ENCODE results near the gene FXYD4. TPM values are rescaled to one million over a fixed set of nuclear protein-coding genes. Genes with fewer than 3 reads are reported as not detected.

FXYD4 gene
- polyA plus RNA-seq, 1 of the 3 experiments (the other 2 are of a cell fraction): not detected

GRCh38 chr10:43375401-43376020 is 4.1 kb downstream of the FXYD4 start (continued):
- no peak for TF ChIP-seq SMC3 (IDR thresholded peaks at IDR 0.05; ENCODE audit: low read depth, low read length)

DNA sequence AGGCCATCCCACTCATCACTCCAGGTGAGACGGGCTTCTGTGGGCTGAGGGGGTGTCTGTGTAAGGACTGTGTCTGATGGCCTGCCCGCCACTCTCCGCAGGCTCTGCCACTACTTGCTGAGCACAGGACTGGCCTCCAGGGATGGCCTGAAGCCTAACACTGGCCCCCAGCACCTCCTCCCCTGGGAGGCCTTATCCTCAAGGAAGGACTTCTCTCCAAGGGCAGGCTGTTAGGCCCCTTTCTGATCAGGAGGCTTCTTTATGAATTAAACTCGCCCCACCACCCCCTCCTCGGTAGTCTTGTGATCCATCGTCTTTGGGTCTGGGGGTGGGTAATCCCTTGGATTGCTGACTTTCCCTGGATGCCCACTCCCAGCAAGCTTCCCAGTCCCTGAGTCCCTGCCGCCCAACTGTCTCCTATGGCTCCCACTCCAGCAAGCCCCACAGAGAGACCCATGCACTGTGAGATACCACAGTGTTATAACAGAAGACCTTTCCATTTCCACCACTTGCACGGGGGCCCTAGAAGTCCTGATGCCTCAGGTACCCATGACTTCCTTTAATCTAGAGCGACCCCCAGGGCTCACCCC is 4.7 kb downstream of the FXYD4 start:
- Histone ChIP-seq H3K4me1 (ENCODE audit: control insufficient read depth in 1 of 2, insufficient read depth in 2 of 2, low read depth in 1 of 2, low read length in 1 of 2) (no peaks in the 10 kb centered on the region), H3K4me3 (ENCODE audit: low read depth in 2 of 2, low read length in 1 of 2) (no peak overlapping the region), H4K20me1 (ENCODE audit: insufficient read depth) (no peaks in the 10 kb centered on the region), H3K9ac (no peak overlapping the region), H3K9me2 (no peaks in the 10 kb centered on the region), H3K36me3 (replicated peaks in 1 of 2; ENCODE audit: control insufficient read depth in 1 of 2, insufficient read depth in 2 of 2, low read length in 1 of 2) (no peaks in the 10 kb centered on the region), H3K9me3 (no peaks in the 10 kb centered on the region), H3K79me2 (ENCODE audit: insufficient read depth) (no peaks in the 10 kb centered on the region), H2AFZ (ENCODE audit: low read depth) (no peak overlapping the region), H3K27me3 (ENCODE audit: insufficient read depth) (no peaks in the 10 kb centered on the region), H3K27ac (ENCODE audit: low read depth in 2 of 2, low read length in 1 of 2) (no peak overlapping the region), H3F3A (replicated peaks; ENCODE audit: insufficient read depth) (peaks cover 6% of the 10 kb centered on the region), H3K4me2 (no peak overlapping the region)
- no peak for DNase-seq
- CTCF ChIA-PET: interaction anchor here (0.8 kb wide), 1 partner anchor 14 kb away, joined by 3 read pairs; no protein-coding TSS in a partner anchor
- TF ChIP-seq MXI1 (IDR thresholded peaks at IDR 0.05; ENCODE audit: low read depth, low read length) (no peak), PBX3 (IDR thresholded peaks at IDR 0.05) (no peak), MEF2A (IDR thresholded peaks at IDR 0.05; ENCODE audit: borderline replicate concordance, low read depth) (no peak), YY1 (IDR thresholded peaks at IDR 0.05; ENCODE audit: low read depth) (no peak), SMC3 (IDR thresholded peaks at IDR 0.05; ENCODE audit: low read depth, low read length) (no peak), JUND (IDR thresholded peaks at IDR 0.05) (no peak), EZH2phosphoT487 (IDR thresholded peaks at IDR 0.05; ENCODE audit: borderline replicate concordance, low read depth) (no peak), GATA2 (CRISPR knock-in tag; IDR thresholded peaks at IDR 0.05) (no peak), RFX5 (IDR thresholded peaks at IDR 0.05; ENCODE audit: low read length) (no peak), USF2 (IDR thresholded peaks at IDR 0.05; ENCODE audit: borderline replicate concordance, low read depth, low read length) (no peak), FOSL2 (IDR thresholded peaks at IDR 0.05; ENCODE audit: borderline replicate concordance, low read depth) (no peak), RAD21 (IDR thresholded peaks at IDR 0.05; ENCODE audit: low read length) (no peak)
- TF ChIP-seq, protein P1, sequence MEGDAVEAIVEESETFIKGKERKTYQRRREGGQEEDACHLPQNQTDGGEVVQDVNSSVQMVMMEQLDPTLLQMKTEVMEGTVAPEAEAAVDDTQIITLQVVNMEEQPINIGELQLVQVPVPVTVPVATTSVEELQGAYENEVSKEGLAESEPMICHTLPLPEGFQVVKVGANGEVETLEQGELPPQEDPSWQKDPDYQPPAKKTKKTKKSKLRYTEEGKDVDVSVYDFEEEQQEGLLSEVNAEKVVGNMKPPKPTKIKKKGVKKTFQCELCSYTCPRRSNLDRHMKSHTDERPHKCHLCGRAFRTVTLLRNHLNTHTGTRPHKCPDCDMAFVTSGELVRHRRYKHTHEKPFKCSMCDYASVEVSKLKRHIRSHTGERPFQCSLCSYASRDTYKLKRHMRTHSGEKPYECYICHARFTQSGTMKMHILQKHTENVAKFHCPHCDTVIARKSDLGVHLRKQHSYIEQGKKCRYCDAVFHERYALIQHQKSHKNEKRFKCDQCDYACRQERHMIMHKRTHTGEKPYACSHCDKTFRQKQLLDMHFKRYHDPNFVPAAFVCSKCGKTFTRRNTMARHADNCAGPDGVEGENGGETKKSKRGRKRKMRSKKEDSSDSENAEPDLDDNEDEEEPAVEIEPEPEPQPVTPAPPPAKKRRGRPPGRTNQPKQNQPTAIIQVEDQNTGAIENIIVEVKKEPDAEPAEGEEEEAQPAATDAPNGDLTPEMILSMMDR (IDR thresholded peaks at IDR 0.05): no peak
- TF ChIP-seq, protein P2, sequence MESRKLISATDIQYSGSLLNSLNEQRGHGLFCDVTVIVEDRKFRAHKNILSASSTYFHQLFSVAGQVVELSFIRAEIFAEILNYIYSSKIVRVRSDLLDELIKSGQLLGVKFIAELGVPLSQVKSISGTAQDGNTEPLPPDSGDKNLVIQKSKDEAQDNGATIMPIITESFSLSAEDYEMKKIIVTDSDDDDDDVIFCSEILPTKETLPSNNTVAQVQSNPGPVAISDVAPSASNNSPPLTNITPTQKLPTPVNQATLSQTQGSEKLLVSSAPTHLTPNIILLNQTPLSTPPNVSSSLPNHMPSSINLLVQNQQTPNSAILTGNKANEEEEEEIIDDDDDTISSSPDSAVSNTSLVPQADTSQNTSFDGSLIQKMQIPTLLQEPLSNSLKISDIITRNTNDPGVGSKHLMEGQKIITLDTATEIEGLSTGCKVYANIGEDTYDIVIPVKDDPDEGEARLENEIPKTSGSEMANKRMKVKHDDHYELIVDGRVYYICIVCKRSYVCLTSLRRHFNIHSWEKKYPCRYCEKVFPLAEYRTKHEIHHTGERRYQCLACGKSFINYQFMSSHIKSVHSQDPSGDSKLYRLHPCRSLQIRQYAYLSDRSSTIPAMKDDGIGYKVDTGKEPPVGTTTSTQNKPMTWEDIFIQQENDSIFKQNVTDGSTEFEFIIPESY (IDR thresholded peaks at IDR 0.05; ENCODE audit: borderline replicate concordance, low read depth): no peak
- POLR2A ChIA-PET: no interaction called here
- 71% methylated on average over 7 of the region's 9 CpGs for WGBS (ENCODE audit: low lambda C conversion rate)
